Mammary epithelial cell (primary cell): ENCODE results near the gene CELSR1.

ENCODE experiments used
- CTCF ChIP-seq, 2 donors: IDR thresholded peaks in 1 of 2; conservative IDR thresholded peaks in 1 of 2; 2 replicates each; pipeline ENCODE4 v1.5.1; 2011 to 2012; ENCODE audit warnings: inconsistent platforms in 2 of 2, low read length in 2 of 2, mild to moderate bottlenecking in 2 of 2, control low read depth in 1 of 2, low read depth in 1 of 2; ENCODE audit not compliant: insufficient read depth in 1 of 2; ENCODE audit errors: extremely low read depth in 1 of 2
- EZH2 ChIP-seq: IDR thresholded peaks from 2 replicates; pipeline ENCODE4 v1.6.1; 2012; ENCODE audit warnings: low read length, inconsistent platforms, borderline replicate concordance

- TF ChIP-seq CTCF (conservative IDR thresholded peaks at IDR 0.05 in 1 of 2, IDR thresholded peaks at IDR 0.05 in 1 of 2; ENCODE audit: extremely low read depth in 1 of 2, insufficient read depth in 1 of 2, low read depth in 1 of 2, low read length in 2 of 2) (peak; percentile 90), EZH2 (no peak)
Observed at GRCh38 chr22:46563381-46564083, 26.1 kb upstream of the CELSR1 start.
